ENCODE results near the gene SLCO4C1. TPM values are rescaled to one million over a fixed set of nuclear protein-coding genes. Genes with fewer than 3 reads are reported as not detected.

SLCO4C1 gene
- total and polyA plus RNA-seq, 12 donors: 0.01 to 0.49 (median 0.11) TPM; not detected in 2

DNA sequence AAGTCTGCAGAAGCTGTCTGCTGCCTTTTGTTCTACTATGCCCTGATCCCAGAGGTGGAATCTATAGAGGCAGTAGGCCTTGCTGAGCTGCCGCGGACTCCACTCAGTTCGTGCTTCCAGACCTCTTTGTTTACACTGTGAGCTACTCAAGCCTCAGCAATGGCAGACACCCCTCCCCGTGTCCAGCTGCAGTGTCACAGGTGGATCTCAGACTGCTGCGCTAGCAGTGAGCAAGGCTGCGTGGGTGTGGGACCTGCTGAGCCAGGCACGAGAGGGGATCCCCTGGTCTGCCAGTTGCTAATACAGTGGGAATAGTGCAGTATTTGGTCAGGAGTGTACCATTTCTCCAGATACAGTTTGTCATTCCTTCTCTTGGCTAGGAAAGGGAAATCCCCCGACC lies 99.6 kb downstream of the SLCO4C1 start:
- Histone ChIP-seq H3K4me1 (no peaks in the 10 kb centered on the region), H3K4me3 (no peak overlapping the region), H3K27ac (no peak overlapping the region), H3K27me3 (no peaks in the 10 kb centered on the region), H3K9me3 (peaks cover 0 to 10% (median 0%) of the 10 kb centered on the region in 11 donors), H3K36me3 (no peaks in the 10 kb centered on the region)
- TF ChIP-seq CTCF (IDR thresholded peaks at IDR 0.05): no peak
- DNase-seq (no peak), ATAC-seq (no peak)
- intact Hi-C loops (cut with DNase I): no loop called here
- WGBS, 2 donors: 82 to 84% methylated on average over 8 of the region's 8 CpGs

Other genes starting within 250 kb of the SLCO4C1 start
- gene SLCO6A1, start 202.7 kb upstream of the SLCO4C1 start, total RNA-seq: not detected
- not detected for gene SLCO6A1, start 202.7 kb upstream of the SLCO4C1 start, polyA plus RNA-seq